Measurements from ENCODE around the gene UMOD.

- TF ChIP-seq CTCF (IDR thresholded peaks at IDR 0.05) = no peak
- no peak for TF ChIP-seq EP300 (IDR thresholded peaks at IDR 0.05)
Measured at GRCh38 chr16:20369452-20370054, 17.0 kb upstream of the UMOD start.

All from upper lobe of left lung (tissue), 4 donors.